HepG2 (cell line): ENCODE measurements around the gene CHN2. TPM values are rescaled to one million over a fixed set of nuclear protein-coding genes. Genes with fewer than 3 reads are reported as not detected.

Experiments
- ASH2L ChIP-seq: fragments of 300-600, 200-600 bp; sonication (generic); IDR thresholded peaks from 2 replicates; pipeline ENCODE4 v1.7.0; 2017; ENCODE audit warnings: low read depth, mild to moderate bottlenecking, moderate library complexity, mixed read lengths, low read length; ENCODE audit not compliant: insufficient read length
- HDAC2 ChIP-seq: sonication (generic); formaldehyde crosslinking; IDR thresholded peaks from 2 replicates; pipeline ENCODE4 v1.4.0; 2020; ENCODE audit warnings: missing genetic modification reagents
- NCOA2 ChIP-seq: sonication (generic); formaldehyde crosslinking; IDR thresholded peaks from 2 replicates; pipeline ENCODE4 v1.8.0; 2022; ENCODE audit warnings: inconsistent platforms
- NR1H2 ChIP-seq: sonication (generic); formaldehyde crosslinking; IDR thresholded peaks from 2 replicates; pipeline ENCODE4 v1.8.1; 2022; ENCODE audit warnings: low read depth, missing genetic modification reagents, borderline replicate concordance
- NR3C1 ChIP-seq: sonication (generic); formaldehyde crosslinking; IDR thresholded peaks from 2 replicates; pipeline ENCODE4 v1.4.0; 2020; ENCODE audit warnings: missing genetic modification reagents
- RFXAP ChIP-seq: sonication (generic); formaldehyde crosslinking; IDR thresholded peaks from 2 replicates; pipeline ENCODE4 v1.4.0; 2020; ENCODE audit warnings: missing genetic modification reagents, borderline replicate concordance
- SAFB2 ChIP-seq: sonication (generic); formaldehyde crosslinking; IDR thresholded peaks from 2 replicates; pipeline ENCODE4 v1.5.1; 2020; ENCODE audit warnings: missing genetic modification reagents, low read depth, mild to moderate bottlenecking, borderline replicate concordance
- SMARCC2 ChIP-seq: fragments of 450-650 bp; IDR thresholded peaks from 2 replicates; pipeline ENCODE4 v1.6.1; 2017; ENCODE audit warnings: antibody characterized with exemption, mild to moderate bottlenecking
- TRIM24 ChIP-seq: sonication (generic); formaldehyde crosslinking; IDR thresholded peaks from 2 replicates; pipeline ENCODE4 v1.8.0; 2022; ENCODE audit warnings: mild to moderate bottlenecking, missing genetic modification reagents
- ZNF235 ChIP-seq: sonication (generic); formaldehyde crosslinking; IDR thresholded peaks from 2 replicates; pipeline ENCODE4 v1.8.1; 2023; ENCODE audit warnings: mild to moderate bottlenecking, missing genetic modification reagents, borderline replicate concordance
- ZNF564 ChIP-seq: sonication (generic); formaldehyde crosslinking; IDR thresholded peaks from 2 replicates; pipeline ENCODE4 v1.8.1; 2023; ENCODE audit warnings: mild to moderate bottlenecking, missing genetic modification reagents
- ZNF614 ChIP-seq: IDR thresholded peaks from 2 replicates; pipeline ENCODE4 v1.6.1; 2018; ENCODE audit warnings: missing biosample characterization, missing genetic modification reagents, inconsistent platforms, borderline replicate concordance
- polyA plus RNA-seq, 8 experiments: library from polyadenylated mRNA; depleted of rRNA in 3 of 8; stranded (reverse) in 7 of 8; unstranded in 1 of 8; fragments of >200 nt; fragmentation: Illumina TruSeq in 4 of 8; extraction: Trizol in 4 of 8; gene quantifications; 2 replicates each; pipeline versions ENCODE4 v1.2.1 to v1.2.3, GENCODE V29; 2011 to 2016; ENCODE audit warnings: low read depth in 4 of 8, missing spikeins in 1 of 8, mixed read lengths in 1 of 8; ENCODE audit not compliant: insufficient read depth in 1 of 8
- total RNA-seq, 5 experiments: library from RNA; depleted of rRNA; stranded (reverse); fragments of >200 nt; fragmentation: Illumina TruSeq; extraction: Trizol; gene quantifications; 2 replicates each; pipeline ENCODE4 v1.2.3, GENCODE V29; 2016; ENCODE audit warnings: low read depth in 1 of 5
- TF ChIP-seq, protein P1 (sequence below): sonication (generic); formaldehyde crosslinking; IDR thresholded peaks from 2 replicates; pipeline ENCODE4 v1.5.1; 2020; ENCODE audit warnings: mild to moderate bottlenecking, missing genetic modification reagents, borderline replicate concordance
- TF ChIP-seq, protein P2 (sequence below): sonication (generic); formaldehyde crosslinking; IDR thresholded peaks from 2 replicates; pipeline ENCODE4 v1.8.0; 2022; ENCODE audit warnings: missing genetic modification reagents, mild to moderate bottlenecking, borderline replicate concordance
- TF ChIP-seq, protein P3 (sequence below): sonication (generic); formaldehyde crosslinking; IDR thresholded peaks from 2 replicates; pipeline ENCODE4 v1.5.0; 2020; ENCODE audit warnings: missing genetic modification reagents, mild to moderate bottlenecking, borderline replicate concordance
- TF ChIP-seq, protein P4 (sequence below): sonication (generic); formaldehyde crosslinking; IDR thresholded peaks from 2 replicates; pipeline ENCODE4 v1.4.0; 2020; ENCODE audit warnings: mild to moderate bottlenecking, missing genetic modification reagents, borderline replicate concordance
- TF ChIP-seq, protein P5 (sequence below): sonication (generic); formaldehyde crosslinking; conservative IDR thresholded peaks from 2 replicates; pipeline ENCODE4 v1.8.0; 2022; ENCODE audit warnings: mild to moderate bottlenecking, moderate library complexity, missing genetic modification reagents

Gene CHN2
- total and polyA plus RNA-seq, 2 of the 13 experiments (the other 11 are each of a cell fraction or from before 2014, with no cell fraction given) = 23.5 to 30.5 TPM

DNA sequence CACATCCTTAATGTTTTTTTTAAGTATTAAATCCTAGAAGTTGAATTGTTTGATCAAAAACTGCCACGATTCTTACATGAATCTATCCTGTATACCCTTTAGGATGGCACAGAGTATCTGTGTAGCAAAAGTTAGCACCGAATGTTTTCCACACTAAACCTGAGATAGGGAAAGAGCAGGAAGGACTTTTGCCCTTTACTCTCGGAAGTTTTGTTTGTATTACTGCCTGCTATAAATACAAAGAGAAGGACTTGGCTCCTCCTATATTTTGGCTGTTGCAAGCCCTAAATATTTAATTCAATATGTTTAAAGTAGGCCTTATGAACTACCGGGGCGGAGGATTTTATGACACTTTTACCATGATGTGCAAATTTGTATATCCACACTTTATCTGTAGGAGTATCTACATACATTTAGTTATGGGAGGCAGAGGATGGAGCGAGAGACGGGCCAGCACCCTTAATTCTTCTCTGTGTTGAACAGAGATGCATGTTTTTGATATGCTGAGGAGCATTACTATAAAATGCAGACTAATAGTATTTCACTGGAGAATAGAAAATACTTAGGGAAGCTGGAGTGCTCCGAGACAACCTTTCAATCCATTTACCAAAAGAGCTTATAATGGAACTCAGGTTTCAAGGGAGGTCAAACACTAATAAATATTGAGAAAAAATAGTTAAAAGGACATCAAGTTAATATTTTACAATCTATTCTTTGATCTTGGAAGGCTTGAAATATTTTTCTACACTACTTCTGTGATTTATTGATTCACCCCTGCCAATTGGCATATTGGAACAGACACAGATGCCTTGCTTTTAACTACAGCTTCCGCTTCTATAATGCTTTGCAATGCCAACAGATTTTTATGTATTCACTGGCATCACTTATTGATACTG, 97.4 kb downstream of the CHN2 start (continued):
- TF ChIP-seq, protein P1, sequence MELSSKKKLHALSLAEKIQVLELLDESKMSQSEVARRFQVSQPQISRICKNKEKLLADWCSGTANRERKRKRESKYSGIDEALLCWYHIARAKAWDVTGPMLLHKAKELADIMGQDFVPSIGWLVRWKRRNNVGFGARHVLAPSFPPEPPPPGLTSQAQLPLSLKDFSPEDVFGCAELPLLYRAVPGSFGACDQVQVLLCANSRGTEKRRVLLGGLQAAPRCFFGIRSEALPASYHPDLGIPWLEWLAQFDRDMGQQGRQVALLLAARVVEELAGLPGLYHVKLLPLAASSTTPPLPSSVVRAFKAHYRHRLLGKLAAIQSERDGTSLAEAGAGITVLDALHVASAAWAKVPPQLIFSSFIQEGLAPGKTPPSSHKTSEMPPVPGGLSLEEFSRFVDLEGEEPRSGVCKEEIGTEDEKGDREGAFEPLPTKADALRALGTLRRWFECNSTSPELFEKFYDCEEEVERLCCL (CRISPR knock-in tag) = no peak
- TF ChIP-seq ZNF235 (CRISPR knock-in tag) = no peak
- no peak for TF ChIP-seq NR1H2 (CRISPR knock-in tag)
- no peak for TF ChIP-seq ZNF614 (CRISPR knock-in tag)
- peak; percentile 71 for TF ChIP-seq HDAC2
- TF ChIP-seq, protein P2, sequence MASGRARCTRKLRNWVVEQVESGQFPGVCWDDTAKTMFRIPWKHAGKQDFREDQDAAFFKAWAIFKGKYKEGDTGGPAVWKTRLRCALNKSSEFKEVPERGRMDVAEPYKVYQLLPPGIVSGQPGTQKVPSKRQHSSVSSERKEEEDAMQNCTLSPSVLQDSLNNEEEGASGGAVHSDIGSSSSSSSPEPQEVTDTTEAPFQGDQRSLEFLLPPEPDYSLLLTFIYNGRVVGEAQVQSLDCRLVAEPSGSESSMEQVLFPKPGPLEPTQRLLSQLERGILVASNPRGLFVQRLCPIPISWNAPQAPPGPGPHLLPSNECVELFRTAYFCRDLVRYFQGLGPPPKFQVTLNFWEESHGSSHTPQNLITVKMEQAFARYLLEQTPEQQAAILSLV (CRISPR knock-in tag) = no peak
- no peak for TF ChIP-seq TRIM24
- TF ChIP-seq ZNF564 = no peak
- TF ChIP-seq, protein P3, sequence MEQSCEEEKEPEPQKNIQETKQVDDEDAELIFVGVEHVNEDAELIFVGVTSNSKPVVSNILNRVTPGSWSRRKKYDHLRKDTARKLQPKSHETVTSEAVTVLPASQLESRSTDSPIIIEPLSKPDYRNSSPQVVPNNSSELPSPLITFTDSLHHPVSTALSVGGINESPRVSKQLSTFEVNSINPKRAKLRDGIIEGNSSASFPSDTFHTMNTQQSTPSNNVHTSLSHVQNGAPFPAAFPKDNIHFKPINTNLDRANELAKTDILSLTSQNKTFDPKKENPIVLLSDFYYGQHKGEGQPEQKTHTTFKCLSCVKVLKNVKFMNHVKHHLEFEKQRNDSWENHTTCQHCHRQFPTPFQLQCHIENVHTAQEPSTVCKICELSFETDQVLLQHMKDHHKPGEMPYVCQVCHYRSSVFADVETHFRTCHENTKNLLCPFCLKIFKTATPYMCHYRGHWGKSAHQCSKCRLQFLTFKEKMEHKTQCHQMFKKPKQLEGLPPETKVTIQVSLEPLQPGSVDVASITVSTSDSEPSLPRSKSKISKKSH (CRISPR knock-in tag) = no peak
- TF ChIP-seq RFXAP (CRISPR knock-in tag) = no peak
- TF ChIP-seq NCOA2 (CRISPR knock-in tag) = peak; percentile 72
- no peak for TF ChIP-seq SAFB2
- TF ChIP-seq SMARCC2 = no peak
- TF ChIP-seq, protein P4, sequence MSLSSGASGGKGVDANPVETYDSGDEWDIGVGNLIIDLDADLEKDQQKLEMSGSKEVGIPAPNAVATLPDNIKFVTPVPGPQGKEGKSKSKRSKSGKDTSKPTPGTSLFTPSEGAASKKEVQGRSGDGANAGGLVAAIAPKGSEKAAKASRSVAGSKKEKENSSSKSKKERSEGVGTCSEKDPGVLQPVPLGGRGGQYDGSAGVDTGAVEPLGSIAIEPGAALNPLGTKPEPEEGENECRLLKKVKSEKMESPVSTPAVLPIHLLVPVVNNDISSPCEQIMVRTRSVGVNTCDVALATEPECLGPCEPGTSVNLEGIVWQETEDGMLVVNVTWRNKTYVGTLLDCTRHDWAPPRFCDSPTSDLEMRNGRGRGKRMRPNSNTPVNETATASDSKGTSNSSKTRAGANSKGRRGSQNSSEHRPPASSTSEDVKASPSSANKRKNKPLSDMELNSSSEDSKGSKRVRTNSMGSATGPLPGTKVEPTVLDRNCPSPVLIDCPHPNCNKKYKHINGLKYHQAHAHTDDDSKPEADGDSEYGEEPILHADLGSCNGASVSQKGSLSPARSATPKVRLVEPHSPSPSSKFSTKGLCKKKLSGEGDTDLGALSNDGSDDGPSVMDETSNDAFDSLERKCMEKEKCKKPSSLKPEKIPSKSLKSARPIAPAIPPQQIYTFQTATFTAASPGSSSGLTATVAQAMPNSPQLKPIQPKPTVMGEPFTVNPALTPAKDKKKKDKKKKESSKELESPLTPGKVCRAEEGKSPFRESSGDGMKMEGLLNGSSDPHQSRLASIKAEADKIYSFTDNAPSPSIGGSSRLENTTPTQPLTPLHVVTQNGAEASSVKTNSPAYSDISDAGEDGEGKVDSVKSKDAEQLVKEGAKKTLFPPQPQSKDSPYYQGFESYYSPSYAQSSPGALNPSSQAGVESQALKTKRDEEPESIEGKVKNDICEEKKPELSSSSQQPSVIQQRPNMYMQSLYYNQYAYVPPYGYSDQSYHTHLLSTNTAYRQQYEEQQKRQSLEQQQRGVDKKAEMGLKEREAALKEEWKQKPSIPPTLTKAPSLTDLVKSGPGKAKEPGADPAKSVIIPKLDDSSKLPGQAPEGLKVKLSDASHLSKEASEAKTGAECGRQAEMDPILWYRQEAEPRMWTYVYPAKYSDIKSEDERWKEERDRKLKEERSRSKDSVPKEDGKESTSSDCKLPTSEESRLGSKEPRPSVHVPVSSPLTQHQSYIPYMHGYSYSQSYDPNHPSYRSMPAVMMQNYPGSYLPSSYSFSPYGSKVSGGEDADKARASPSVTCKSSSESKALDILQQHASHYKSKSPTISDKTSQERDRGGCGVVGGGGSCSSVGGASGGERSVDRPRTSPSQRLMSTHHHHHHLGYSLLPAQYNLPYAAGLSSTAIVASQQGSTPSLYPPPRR = peak; percentile 20; the same call in 1 of the 2 replicates
- TF ChIP-seq, protein P5, sequence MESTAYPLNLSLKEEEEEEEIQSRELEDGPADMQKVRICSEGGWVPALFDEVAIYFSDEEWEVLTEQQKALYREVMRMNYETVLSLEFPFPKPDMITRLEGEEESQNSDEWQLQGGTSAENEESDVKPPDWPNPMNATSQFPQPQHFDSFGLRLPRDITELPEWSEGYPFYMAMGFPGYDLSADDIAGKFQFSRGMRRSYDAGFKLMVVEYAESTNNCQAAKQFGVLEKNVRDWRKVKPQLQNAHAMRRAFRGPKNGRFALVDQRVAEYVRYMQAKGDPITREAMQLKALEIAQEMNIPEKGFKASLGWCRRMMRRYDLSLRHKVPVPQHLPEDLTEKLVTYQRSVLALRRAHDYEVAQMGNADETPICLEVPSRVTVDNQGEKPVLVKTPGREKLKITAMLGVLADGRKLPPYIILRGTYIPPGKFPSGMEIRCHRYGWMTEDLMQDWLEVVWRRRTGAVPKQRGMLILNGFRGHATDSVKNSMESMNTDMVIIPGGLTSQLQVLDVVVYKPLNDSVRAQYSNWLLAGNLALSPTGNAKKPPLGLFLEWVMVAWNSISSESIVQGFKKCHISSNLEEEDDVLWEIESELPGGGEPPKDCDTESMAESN (CRISPR knock-in tag) = no peak
- TF ChIP-seq NR3C1 (CRISPR knock-in tag) = no peak
- peak; percentile 82 for TF ChIP-seq ASH2L
